Fibroblast of lung (primary cell): ENCODE results near the gene GLIPR1L2. TPM values are rescaled to one million over a fixed set of nuclear protein-coding genes. Genes with fewer than 3 reads are reported as not detected.

Experiments used
- DNase-seq, 2 donors: peaks; one replicate each; pipeline versions ENCODE4 v3.0.0 to v3.0.0-alpha.2; 2010; ENCODE audit warnings: low read depth in 2 of 2
- H2AFZ ChIP-seq: 2 replicates; pipeline ENCODE4 v1.5.1; 2012; ENCODE audit warnings: low read length, control low read depth, inconsistent platforms
- H3K27ac ChIP-seq: 2 replicates; pipeline ENCODE4 v1.5.1; 2011; ENCODE audit warnings: low read length, control low read depth; ENCODE audit not compliant: insufficient read depth
- H3K27me3 ChIP-seq: 2 replicates; pipeline ENCODE4 v1.5.1; 2011; ENCODE audit warnings: mild to moderate bottlenecking, low read length; ENCODE audit not compliant: control insufficient read depth, insufficient read depth
- H3K36me3 ChIP-seq: 2 replicates; pipeline ENCODE4 v1.5.1; 2011; ENCODE audit warnings: low read length; ENCODE audit not compliant: control insufficient read depth, insufficient read depth
- H3K4me1 ChIP-seq: 2 replicates; pipeline ENCODE4 v1.5.1; 2011; ENCODE audit warnings: low read length; ENCODE audit not compliant: control insufficient read depth, insufficient read depth; ENCODE audit errors: extremely low read depth
- H3K4me2 ChIP-seq: 2 replicates; pipeline ENCODE4 v1.5.1; 2011; ENCODE audit warnings: low read length, control low read depth; ENCODE audit not compliant: insufficient read depth; ENCODE audit errors: extremely low read depth
- H3K4me3 ChIP-seq, 4 experiments: fragments of 200-600 bp in 1 of 4; sonication (generic) in 1 of 4; replicated peaks in 1 of 4; 2 replicates each; pipeline ENCODE4 v1.5.1; 2011 to 2016; ENCODE audit warnings: low read length in 4 of 4, low read depth in 3 of 4, mild to moderate bottlenecking in 3 of 4, control low read depth in 2 of 4, inconsistent platforms in 1 of 4, mixed read lengths in 1 of 4; ENCODE audit not compliant: insufficient read depth in 1 of 4; ENCODE audit errors: control extremely low read depth in 1 of 4
- H3K79me2 ChIP-seq: 2 replicates; pipeline ENCODE4 v1.5.1; 2012; ENCODE audit warnings: mild to moderate bottlenecking, low read length, inconsistent platforms; ENCODE audit not compliant: control insufficient read depth, insufficient read depth
- H3K9ac ChIP-seq: 2 replicates; pipeline ENCODE4 v1.5.1; 2011; ENCODE audit warnings: mild to moderate bottlenecking, low read length, control low read depth; ENCODE audit not compliant: insufficient read depth
- H3K9me3 ChIP-seq: 2 replicates; pipeline ENCODE4 v1.5.1; 2012; ENCODE audit warnings: low read depth, low read length; ENCODE audit not compliant: control insufficient read depth, insufficient read depth
- H4K20me1 ChIP-seq: 2 replicates; pipeline ENCODE4 v1.5.1; 2011; ENCODE audit warnings: low read length; ENCODE audit not compliant: control insufficient read depth, insufficient read depth; ENCODE audit errors: extremely low read depth
- CTCF ChIP-seq, 2 donors: IDR thresholded peaks in 1 of 2; conservative IDR thresholded peaks in 1 of 2; 1 replicate in 1 of 2; 2 replicates in 1 of 2; pipeline ENCODE4 v1.5.1; 2011 to 2012; ENCODE audit warnings: low read length in 2 of 2, control low read depth in 1 of 2, inconsistent platforms in 1 of 2, low read depth in 1 of 2, mild to moderate bottlenecking in 1 of 2
- EZH2 ChIP-seq: IDR thresholded peaks from 2 replicates; pipeline ENCODE4 v1.5.1; 2012; ENCODE audit warnings: low read length, control low read depth, mild to moderate bottlenecking; ENCODE audit errors: missing control alignments
- polyA plus RNA-seq, 2 donors: library from polyadenylated mRNA; depleted of rRNA in 1 of 2; stranded (reverse) in 1 of 2; unstranded in 1 of 2; fragments of >200 nt; gene quantifications; 2 replicates each; pipeline ENCODE4 v1.2.1, GENCODE V29; 2011 to 2012; ENCODE audit warnings: missing spikeins in 1 of 2
- total RNA-seq: library from RNA; depleted of rRNA; stranded (reverse); fragments of >200 nt; gene quantifications from 2 replicates; pipeline ENCODE4 v1.2.1, GENCODE V29; 2014

The GLIPR1L2 gene
- total and polyA plus RNA-seq, 2 donors (not counting 1 experiment from before 2014, with no cell fraction given), result 0.33 TPM

DNA sequence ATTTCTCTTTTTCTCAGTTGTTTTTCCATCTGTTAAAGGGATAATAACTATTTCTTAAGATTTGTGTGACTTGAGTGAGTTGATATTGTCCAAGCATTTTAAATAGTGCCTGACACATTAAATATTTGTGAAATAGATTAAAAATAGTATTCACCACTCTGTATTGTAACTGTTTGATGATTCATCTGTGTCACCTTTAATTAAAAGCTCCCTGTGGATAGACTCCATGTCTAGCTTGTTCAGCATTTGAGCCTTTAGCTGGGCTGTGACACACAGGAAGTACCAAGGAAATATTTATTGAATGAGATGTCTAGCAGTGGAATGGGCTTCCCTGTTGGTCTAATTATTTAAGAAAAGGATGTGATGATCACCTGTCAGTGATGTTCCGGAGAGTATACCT is 1.8 kb upstream of the GLIPR1L2 start:
- Histone ChIP-seq H3K27me3 (no peaks in the 10 kb centered on the region), H3K27ac (peak overlapping the region; percentile 36), H3K36me3 (no peaks in the 10 kb centered on the region), H3K4me3 (peak overlapping the region in 3 of 4 experiments; percentile 65 to 81 (median 70)), H2AFZ (no peak overlapping the region), H3K4me1 (no peaks in the 10 kb centered on the region), H3K9ac (no peak overlapping the region), H3K4me2 (peak overlapping the region; percentile 83), H3K79me2 (no peaks in the 10 kb centered on the region), H4K20me1 (no peaks in the 10 kb centered on the region), H3K9me3 (no peaks in the 10 kb centered on the region)
- TF ChIP-seq EZH2 (no peak), CTCF (conservative IDR thresholded peaks at IDR 0.05 in 1 of 2, IDR thresholded peaks at IDR 0.05 in 1 of 2; ENCODE audit: low read depth in 1 of 2, low read length in 2 of 2) (no peak)
- DNase-seq, result peak in 1 of 2 donors; percentile 67

DNA sequence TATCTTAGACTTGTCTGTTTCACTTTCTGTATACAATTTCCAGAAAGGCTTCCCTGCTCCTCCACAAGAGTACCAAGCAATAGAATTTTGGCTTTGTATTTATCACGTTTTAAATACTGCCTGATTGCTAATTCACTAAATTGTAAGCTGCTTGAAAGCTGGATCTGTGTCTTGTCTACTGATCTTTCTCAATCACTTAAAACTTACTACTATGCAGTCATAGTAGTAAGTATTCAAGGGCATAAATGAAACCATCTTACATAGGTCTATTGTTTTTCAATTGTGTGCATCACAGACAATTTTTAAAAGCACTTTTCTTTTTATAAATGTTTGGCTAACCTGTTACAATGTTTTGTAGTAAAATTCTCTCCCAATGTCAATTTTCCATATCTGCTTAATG is 1.2 kb upstream of the GLIPR1L2 start:
- H3K4me2 ChIP-seq, result peak overlapping the region; percentile 83
- no peak overlapping the region for H3K9ac ChIP-seq
- H3K4me3 ChIP-seq, result peak overlapping the region; percentile 59 to 81 (median 68)
- no peaks in the 10 kb centered on the region for H3K79me2 ChIP-seq
- peak overlapping the region; percentile 55 for H2AFZ ChIP-seq
- H4K20me1 ChIP-seq, result no peaks in the 10 kb centered on the region
- TF ChIP-seq EZH2 (no peak), CTCF (conservative IDR thresholded peaks at IDR 0.05 in 1 of 2, IDR thresholded peaks at IDR 0.05 in 1 of 2; ENCODE audit: low read depth in 1 of 2, low read length in 2 of 2) (no peak)
- H3K27me3 ChIP-seq, result no peaks in the 10 kb centered on the region
- H3K9me3 ChIP-seq, result no peaks in the 10 kb centered on the region
- H3K27ac ChIP-seq, result peak overlapping the region; percentile 36
- no peaks in the 10 kb centered on the region for H3K36me3 ChIP-seq
- DNase-seq, result peak in 1 of 2 donors; percentile 11
- no peaks in the 10 kb centered on the region for H3K4me1 ChIP-seq

DNA sequence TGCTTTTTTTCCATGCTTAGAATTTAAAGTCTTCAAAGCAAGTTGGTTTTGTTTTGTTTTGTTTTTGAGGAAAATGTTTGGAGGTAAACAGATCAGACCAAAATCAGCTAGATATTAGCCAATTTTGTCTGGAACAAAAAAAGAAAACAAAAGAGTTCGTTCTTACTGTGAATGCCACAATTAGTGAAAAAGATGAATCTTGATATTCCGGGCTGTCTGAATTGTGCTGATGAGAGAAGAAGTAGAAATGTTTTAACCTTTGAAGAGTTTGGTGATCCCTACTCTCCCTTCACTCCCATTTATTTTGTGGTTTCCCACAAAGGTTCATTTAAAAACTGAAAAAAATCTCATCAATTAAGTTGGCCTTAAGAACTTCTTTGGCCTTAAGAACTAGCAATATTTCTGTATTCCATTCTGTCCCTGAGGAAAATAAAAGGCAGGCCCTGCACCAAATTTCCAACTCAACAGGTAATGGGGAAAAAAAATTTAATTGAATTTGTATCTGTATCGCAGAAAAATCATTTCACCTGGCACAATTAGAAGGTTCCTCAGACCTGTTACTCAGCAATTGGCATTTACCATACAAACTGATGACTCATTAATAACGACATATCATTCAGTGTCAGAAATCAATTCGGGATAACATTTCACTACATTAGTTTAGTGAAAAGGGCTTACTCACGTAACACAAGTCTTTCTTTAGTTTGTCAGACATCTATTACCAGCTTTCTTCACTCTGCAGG is 562 bp upstream of the GLIPR1L2 start:
- DNase-seq, result no peak
- Histone ChIP-seq H3K27me3 (no peaks in the 10 kb centered on the region), H3K4me2 (peak overlapping the region; percentile 83), H3K9me3 (no peaks in the 10 kb centered on the region), H3K9ac (peak overlapping the region; percentile 16), H3K4me3 (peak overlapping the region; percentile 59 to 81 (median 68)), H3K36me3 (no peaks in the 10 kb centered on the region), H3K27ac (peak overlapping the region; percentile 96), H3K79me2 (no peaks in the 10 kb centered on the region), H4K20me1 (no peaks in the 10 kb centered on the region), H3K4me1 (no peaks in the 10 kb centered on the region), H2AFZ (peak overlapping the region; percentile 82)
- TF ChIP-seq EZH2 (no peak), CTCF (conservative IDR thresholded peaks at IDR 0.05 in 1 of 2, IDR thresholded peaks at IDR 0.05 in 1 of 2; ENCODE audit: low read depth in 1 of 2, low read length in 2 of 2) (no peak)
